Endodermal cell (in vitro differentiated cells): Measurements from ENCODE around the gene IL21R. TPM values are rescaled to one million over a fixed set of nuclear protein-coding genes. Genes with fewer than 3 reads are reported as not detected.
"Not testable (repeated sequence)": the region's sequence is repeated elsewhere in the genome, so short reads cannot be mapped to it uniquely, and the experiment has no call there.

ENCODE experiments used
- DNase-seq: peaks from one replicate; pipeline ENCODE4 v3.0.0-alpha.2; 2017
- H3K27ac ChIP-seq: 2 replicates; pipeline ENCODE4 v1.5.1; 2013; ENCODE audit warnings: mild to moderate bottlenecking, low read depth, low read length, moderate library complexity
- H3K27me3 ChIP-seq: 2 replicates; pipeline ENCODE4 v1.6.1; 2013; ENCODE audit warnings: mild to moderate bottlenecking, low read length, moderate library complexity; ENCODE audit not compliant: insufficient read depth, control insufficient read depth, poor library complexity, severe bottlenecking
- H3K36me3 ChIP-seq: 2 replicates; pipeline ENCODE4 v1.7.0; 2013; ENCODE audit warnings: mild to moderate bottlenecking, low read length, moderate library complexity; ENCODE audit not compliant: control insufficient read depth, insufficient read depth
- H3K4me1 ChIP-seq: one replicate; pipeline ENCODE4 v1.7.0; 2013; ENCODE audit warnings: low read length; ENCODE audit not compliant: control insufficient read depth, insufficient read depth
- H3K4me3 ChIP-seq: 2 replicates; pipeline ENCODE4 v1.5.1; 2013; ENCODE audit warnings: mild to moderate bottlenecking, low read length, moderate library complexity
- H3K9ac ChIP-seq: 2 replicates; pipeline ENCODE4 v1.6.1; 2013; ENCODE audit warnings: mild to moderate bottlenecking, low read length, moderate library complexity; ENCODE audit not compliant: poor library complexity, severe bottlenecking; ENCODE audit errors: extremely low read depth
- H3K9me3 ChIP-seq: 2 replicates; pipeline ENCODE4 v1.6.1; 2013; ENCODE audit warnings: mild to moderate bottlenecking, low read length, moderate library complexity; ENCODE audit not compliant: control insufficient read depth
- H3K27ac Mint-ChIP-seq: 2 replicates; pipeline ENCODE4 v1.8.0; 2020; ENCODE audit warnings: mixed read lengths
- H3K27me3 Mint-ChIP-seq: 2 replicates; pipeline ENCODE4 v1.8.0; 2021; ENCODE audit warnings: mild to moderate bottlenecking, mixed read lengths; ENCODE audit not compliant: insufficient read depth
- H3K36me3 Mint-ChIP-seq: 2 replicates; pipeline ENCODE4 v1.8.0; 2020; ENCODE audit warnings: low read depth, mixed read lengths
- H3K4me1 Mint-ChIP-seq: 2 replicates; pipeline ENCODE4 v1.8.0; 2020; ENCODE audit warnings: mixed read lengths
- H3K4me3 Mint-ChIP-seq: 2 replicates; pipeline ENCODE4 v1.8.0; 2020; ENCODE audit warnings: mild to moderate bottlenecking, moderate library complexity, mixed read lengths
- H3K9me3 Mint-ChIP-seq: 2 replicates; pipeline ENCODE4 v1.8.0; 2020; ENCODE audit warnings: mild to moderate bottlenecking, mixed read lengths
- WGBS, 2 experiments: methylation state at CpG; one replicate each; pipeline versions ENCODE4 v1.1.5 to v1.1.7; 2013; ENCODE audit warnings: missing lambda C conversion rate in 2 of 2, mixed read lengths in 1 of 2; ENCODE audit not compliant: insufficient coverage in 1 of 2, insufficient read length in 1 of 2; 5-methylcytosine and 5-hydroxymethylcytosine counted together
- total RNA-seq, 2 donors: library from RNA; stranded (reverse); fragmentation: NEBNext Ultra II Directional in 1 of 2; extraction: Animal tissue kit (Norgen Biotek cat#: 25700) in 1 of 2; gene quantifications; 2 replicates in 1 of 2; 3 replicates in 1 of 2; pipeline ENCODE4 v1.2.1, GENCODE V29; 2021
- TF ChIP-seq, protein P1 (sequence below): fragments of 200-600 bp; sonication (generic); conservative IDR thresholded peaks from 2 replicates; pipeline ENCODE4 v1.5.0; 2021; ENCODE audit warnings: antibody characterized with exemption, mild to moderate bottlenecking

The IL21R gene
- total RNA-seq, 2 donors from 2014 or later, result 0.18 TPM; not detected in 1

GRCh38 chr16:27453494-27453825 lies 51.5 kb downstream of the IL21R start:
- H3K4me1 Mint-ChIP-seq, result no peaks in the 10 kb centered on the region
- DNase-seq, result no peak
- no peaks in the 10 kb centered on the region for H3K27me3 Mint-ChIP-seq
- no peak overlapping the region for H3K4me3 Mint-ChIP-seq
- H3K9me3 Mint-ChIP-seq, result no peaks in the 10 kb centered on the region
- Histone ChIP-seq H3K36me3 (no peaks in the 10 kb centered on the region), H3K9ac (no peak overlapping the region), H3K4me1 (no peaks in the 10 kb centered on the region), H3K27ac (no peak overlapping the region), H3K27me3 (no peaks in the 10 kb centered on the region), H3K9me3 (no peaks in the 10 kb centered on the region), H3K4me3 (no peak overlapping the region)
- no peaks in the 10 kb centered on the region for H3K36me3 Mint-ChIP-seq
- WGBS, 2 experiments, result 91 to 100% methylated on average over 1 to 3 of the region's 3 CpGs
- no peak overlapping the region for H3K27ac Mint-ChIP-seq
- TF ChIP-seq, protein P1, sequence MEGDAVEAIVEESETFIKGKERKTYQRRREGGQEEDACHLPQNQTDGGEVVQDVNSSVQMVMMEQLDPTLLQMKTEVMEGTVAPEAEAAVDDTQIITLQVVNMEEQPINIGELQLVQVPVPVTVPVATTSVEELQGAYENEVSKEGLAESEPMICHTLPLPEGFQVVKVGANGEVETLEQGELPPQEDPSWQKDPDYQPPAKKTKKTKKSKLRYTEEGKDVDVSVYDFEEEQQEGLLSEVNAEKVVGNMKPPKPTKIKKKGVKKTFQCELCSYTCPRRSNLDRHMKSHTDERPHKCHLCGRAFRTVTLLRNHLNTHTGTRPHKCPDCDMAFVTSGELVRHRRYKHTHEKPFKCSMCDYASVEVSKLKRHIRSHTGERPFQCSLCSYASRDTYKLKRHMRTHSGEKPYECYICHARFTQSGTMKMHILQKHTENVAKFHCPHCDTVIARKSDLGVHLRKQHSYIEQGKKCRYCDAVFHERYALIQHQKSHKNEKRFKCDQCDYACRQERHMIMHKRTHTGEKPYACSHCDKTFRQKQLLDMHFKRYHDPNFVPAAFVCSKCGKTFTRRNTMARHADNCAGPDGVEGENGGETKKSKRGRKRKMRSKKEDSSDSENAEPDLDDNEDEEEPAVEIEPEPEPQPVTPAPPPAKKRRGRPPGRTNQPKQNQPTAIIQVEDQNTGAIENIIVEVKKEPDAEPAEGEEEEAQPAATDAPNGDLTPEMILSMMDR, result no peak

DNA sequence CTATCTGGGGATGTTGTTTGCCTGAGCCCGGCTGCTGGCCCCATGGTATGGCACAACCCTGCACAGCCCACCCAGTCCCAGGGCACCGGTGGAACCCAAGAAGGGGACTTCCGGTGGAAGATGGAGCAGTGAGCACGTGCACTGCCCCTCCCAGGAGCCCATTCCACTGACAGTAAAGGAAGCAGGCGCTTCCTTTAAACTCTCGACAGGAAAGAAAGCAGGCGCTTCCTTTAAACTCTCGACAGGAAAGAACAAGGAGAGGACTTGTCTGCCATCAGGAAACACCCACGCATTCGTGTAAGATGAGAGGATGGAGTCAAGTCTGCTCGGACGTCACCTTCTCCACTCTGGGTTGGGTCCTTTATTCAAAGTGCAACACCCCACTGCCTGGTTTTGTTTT lies 53.7 kb downstream of the IL21R start:
- H3K27me3 Mint-ChIP-seq, result no peaks in the 10 kb centered on the region
- no peaks in the 10 kb centered on the region for H3K27me3 ChIP-seq
- H3K27ac ChIP-seq, result no peak overlapping the region
- no peaks in the 10 kb centered on the region for H3K4me1 ChIP-seq
- no peak overlapping the region for H3K4me3 ChIP-seq
- TF ChIP-seq, protein P1, result no peak
- no peak overlapping the region for H3K9ac ChIP-seq
- no peak overlapping the region for H3K27ac Mint-ChIP-seq
- H3K36me3 ChIP-seq, result peaks cover 15% of the 10 kb centered on the region
- no peaks in the 10 kb centered on the region for H3K9me3 ChIP-seq
- no peak overlapping the region for H3K4me3 Mint-ChIP-seq
- 89 to 92% methylated on average over 9 to 12 of the region's 12 CpGs for WGBS, 2 experiments
- H3K4me1 Mint-ChIP-seq, result no peaks in the 10 kb centered on the region
- peaks cover 7% of the 10 kb centered on the region for H3K36me3 Mint-ChIP-seq
- no peak for DNase-seq
- H3K9me3 Mint-ChIP-seq, result no peaks in the 10 kb centered on the region

GRCh38 chr16:27457605-27457900 lies 55.6 kb downstream of the IL21R start:
- not testable (repeated sequence) for H3K27ac ChIP-seq, H3K27ac Mint-ChIP-seq, H3K27me3 ChIP-seq, H3K4me1 ChIP-seq, H3K9ac ChIP-seq, H3K9me3 ChIP-seq, H3K4me3 ChIP-seq, DNase-seq, H3K4me1 Mint-ChIP-seq, H3K27me3 Mint-ChIP-seq, H3K9me3 Mint-ChIP-seq, H3K4me3 Mint-ChIP-seq
- H3K36me3 Mint-ChIP-seq, result peaks cover 12% of the 10 kb centered on the region
- H3K36me3 ChIP-seq, result peaks cover 26% of the 10 kb centered on the region
- WGBS, 2 experiments, result 90 to 94% methylated on average over 13 to 17 of the region's 17 CpGs

- no peaks in the 10 kb centered on the region for H3K27me3 ChIP-seq
- no peak overlapping the region for H3K4me3 ChIP-seq
- no peaks in the 10 kb centered on the region for H3K4me1 ChIP-seq
- no peak for DNase-seq
- no peak overlapping the region for H3K4me3 Mint-ChIP-seq
- no peaks in the 10 kb centered on the region for H3K9me3 Mint-ChIP-seq
- H3K27ac ChIP-seq, result no peak overlapping the region
- 90% methylated on average over 5 of the region's 5 CpGs; no CpG with 5 or more reads in 1 of the 2 experiments for WGBS, 2 experiments
- no peak overlapping the region for H3K9ac ChIP-seq
- TF ChIP-seq, protein P1, result no peak
- H3K36me3 Mint-ChIP-seq, result peaks cover 14% of the 10 kb centered on the region
- no peak overlapping the region for H3K27ac Mint-ChIP-seq
- H3K4me1 Mint-ChIP-seq, result no peaks in the 10 kb centered on the region
- no peaks in the 10 kb centered on the region for H3K27me3 Mint-ChIP-seq
- H3K9me3 ChIP-seq, result no peaks in the 10 kb centered on the region
- peaks cover 33% of the 10 kb centered on the region for H3K36me3 ChIP-seq
Observed at GRCh38 chr16:27458258-27458657, 56.3 kb downstream of the IL21R start.
